GM23248 (cell line): ENCODE data around the gene ZFP90.

Source experiments
- EZH2 ChIP-seq: fragments of 200-600 bp; sonication (generic); IDR thresholded peaks from 2 replicates; pipeline ENCODE4 v1.6.1; 2018; ENCODE audit warnings: antibody characterized with exemption, mild to moderate bottlenecking; ENCODE audit not compliant: insufficient read depth, poor library complexity, severe bottlenecking
- EZH2phosphoT487 ChIP-seq: fragments of 200-600 bp; sonication (generic); IDR thresholded peaks from 2 replicates; pipeline ENCODE4 v1.6.1; 2018; ENCODE audit warnings: antibody characterized with exemption, moderate library complexity, mild to moderate bottlenecking, low read depth; ENCODE audit not compliant: insufficient read depth

DNA sequence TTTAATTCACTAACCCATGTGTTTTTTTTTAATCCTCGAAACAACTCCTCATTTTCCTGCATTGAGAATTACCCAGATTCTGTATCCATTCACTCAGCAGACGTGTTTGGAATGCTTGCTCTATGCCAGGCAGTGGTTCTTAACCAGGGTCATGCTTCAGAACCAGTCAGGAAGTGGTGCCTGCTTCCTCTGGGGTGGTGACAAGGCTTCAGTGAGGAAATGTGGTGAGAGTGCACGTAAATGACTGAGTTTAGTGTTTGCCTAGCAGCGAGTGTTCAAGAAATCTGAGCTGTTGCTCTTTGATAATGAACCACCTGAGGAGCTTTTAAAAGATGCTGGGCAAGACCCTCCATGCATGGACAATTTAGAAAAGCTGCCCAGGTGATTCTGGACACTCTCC is 9.9 kb downstream of the ZFP90 start:
- no peak for TF ChIP-seq EZH2
- TF ChIP-seq EZH2phosphoT487, result no peak
